Body of pancreas (tissue), 4 donors: ENCODE data around the gene PACRG.

Source experiments
- POLR2A ChIP-seq, 3 donors: fragments of 450-650 bp; IDR thresholded peaks; one replicate each; pipeline ENCODE4 v1.6.1; 2016; ENCODE audit warnings: antibody characterized with exemption in 3 of 3, mild to moderate bottlenecking in 2 of 3
- TF ChIP-seq, protein P1 (sequence below), 7 experiments: fragments of 450-650 bp in 4 of 7; fragments of 200-600 bp in 3 of 7; sonication (generic) in 3 of 7; IDR thresholded peaks; one replicate each; pipeline ENCODE4 v1.5.1; 2016 to 2019; ENCODE audit warnings: antibody characterized with exemption in 7 of 7

DNA sequence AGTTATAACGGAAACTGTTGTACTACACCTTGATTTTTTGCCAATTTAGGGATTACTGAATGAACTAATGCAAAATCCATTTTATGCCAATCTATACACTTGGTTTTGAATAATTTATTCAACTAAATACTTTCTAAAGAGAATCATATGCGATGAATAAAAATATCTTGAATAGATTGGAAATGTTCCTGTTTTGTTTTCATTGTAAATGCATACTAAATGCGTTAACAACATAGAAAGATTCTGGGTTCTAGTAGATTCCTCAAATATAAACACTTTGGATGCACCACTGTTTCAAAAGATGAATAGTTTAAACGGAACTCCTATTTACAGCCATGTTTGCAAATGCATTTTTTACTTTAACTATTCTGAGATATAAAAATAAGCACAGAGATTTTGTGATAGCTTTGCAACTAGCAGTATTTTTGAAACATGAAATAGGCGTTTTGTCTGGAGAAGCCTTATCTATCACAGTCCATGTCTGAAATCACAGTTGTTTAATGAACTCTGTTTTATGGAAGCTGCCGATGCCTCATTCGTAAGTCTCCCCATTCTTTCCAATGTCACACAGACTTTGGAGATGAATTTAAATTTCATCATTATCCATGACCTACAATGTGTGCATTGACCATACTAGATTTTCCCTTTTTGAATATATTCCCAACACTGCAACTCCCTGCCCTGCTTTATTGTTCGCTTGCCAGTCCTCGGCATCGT lies 409.1 kb downstream of the PACRG start:
- TF ChIP-seq, protein P1, sequence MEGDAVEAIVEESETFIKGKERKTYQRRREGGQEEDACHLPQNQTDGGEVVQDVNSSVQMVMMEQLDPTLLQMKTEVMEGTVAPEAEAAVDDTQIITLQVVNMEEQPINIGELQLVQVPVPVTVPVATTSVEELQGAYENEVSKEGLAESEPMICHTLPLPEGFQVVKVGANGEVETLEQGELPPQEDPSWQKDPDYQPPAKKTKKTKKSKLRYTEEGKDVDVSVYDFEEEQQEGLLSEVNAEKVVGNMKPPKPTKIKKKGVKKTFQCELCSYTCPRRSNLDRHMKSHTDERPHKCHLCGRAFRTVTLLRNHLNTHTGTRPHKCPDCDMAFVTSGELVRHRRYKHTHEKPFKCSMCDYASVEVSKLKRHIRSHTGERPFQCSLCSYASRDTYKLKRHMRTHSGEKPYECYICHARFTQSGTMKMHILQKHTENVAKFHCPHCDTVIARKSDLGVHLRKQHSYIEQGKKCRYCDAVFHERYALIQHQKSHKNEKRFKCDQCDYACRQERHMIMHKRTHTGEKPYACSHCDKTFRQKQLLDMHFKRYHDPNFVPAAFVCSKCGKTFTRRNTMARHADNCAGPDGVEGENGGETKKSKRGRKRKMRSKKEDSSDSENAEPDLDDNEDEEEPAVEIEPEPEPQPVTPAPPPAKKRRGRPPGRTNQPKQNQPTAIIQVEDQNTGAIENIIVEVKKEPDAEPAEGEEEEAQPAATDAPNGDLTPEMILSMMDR (IDR thresholded peaks at IDR 0.05) = no peak
- no peak for TF ChIP-seq POLR2A (IDR thresholded peaks at IDR 0.05)
